Transverse colon (tissue), 3 donors: ENCODE data around the gene SYT12.

Experiments used
- POLR2A ChIP-seq: fragments of 450-650 bp; IDR thresholded peaks from one replicate; pipeline ENCODE4 v1.6.1; 2016; ENCODE audit warnings: antibody characterized with exemption, mild to moderate bottlenecking, moderate library complexity
- TF ChIP-seq, protein P1 (sequence below), 5 experiments: fragments of 200-600 bp in 3 of 5; fragments of 450-650 bp in 2 of 5; sonication (generic) in 3 of 5; IDR thresholded peaks; 1 replicate in 2 of 5; 2 replicates in 3 of 5; pipeline ENCODE4 v1.5.1; 2016 to 2017; ENCODE audit warnings: antibody characterized with exemption in 5 of 5, inconsistent platforms in 3 of 5, mild to moderate bottlenecking in 2 of 5, moderate library complexity in 1 of 5

DNA sequence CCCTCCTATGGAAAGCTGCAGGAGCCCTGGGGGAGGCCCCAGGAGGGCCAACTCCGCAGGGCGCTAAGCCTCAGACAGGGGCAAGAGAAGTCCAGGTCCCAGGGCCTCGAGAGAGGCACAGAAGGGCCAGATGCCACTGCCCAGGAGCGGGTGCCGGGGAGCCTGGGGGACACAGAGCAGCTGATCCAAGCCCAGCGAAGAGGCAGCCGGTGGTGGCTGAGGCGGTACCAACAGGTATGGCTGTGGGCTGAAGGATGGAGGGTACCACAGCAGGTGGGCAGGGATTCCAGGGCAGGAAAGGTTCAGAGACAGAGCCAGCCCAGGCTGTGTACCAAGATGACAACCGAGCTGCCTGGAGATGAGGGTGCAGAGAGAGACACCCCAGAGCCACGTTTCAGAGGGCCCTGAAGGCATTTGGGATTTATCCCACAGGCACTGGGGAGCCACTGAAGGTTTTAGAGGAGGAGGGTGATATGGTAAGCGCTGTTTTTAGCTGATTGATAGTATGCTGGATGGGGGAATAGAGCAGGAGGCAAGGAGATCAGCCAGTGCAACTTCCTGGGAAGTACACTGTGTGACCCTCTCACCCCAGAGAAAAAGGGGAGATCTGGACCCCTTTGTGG, 47.4 kb upstream of the SYT12 start:
- TF ChIP-seq, protein P1, sequence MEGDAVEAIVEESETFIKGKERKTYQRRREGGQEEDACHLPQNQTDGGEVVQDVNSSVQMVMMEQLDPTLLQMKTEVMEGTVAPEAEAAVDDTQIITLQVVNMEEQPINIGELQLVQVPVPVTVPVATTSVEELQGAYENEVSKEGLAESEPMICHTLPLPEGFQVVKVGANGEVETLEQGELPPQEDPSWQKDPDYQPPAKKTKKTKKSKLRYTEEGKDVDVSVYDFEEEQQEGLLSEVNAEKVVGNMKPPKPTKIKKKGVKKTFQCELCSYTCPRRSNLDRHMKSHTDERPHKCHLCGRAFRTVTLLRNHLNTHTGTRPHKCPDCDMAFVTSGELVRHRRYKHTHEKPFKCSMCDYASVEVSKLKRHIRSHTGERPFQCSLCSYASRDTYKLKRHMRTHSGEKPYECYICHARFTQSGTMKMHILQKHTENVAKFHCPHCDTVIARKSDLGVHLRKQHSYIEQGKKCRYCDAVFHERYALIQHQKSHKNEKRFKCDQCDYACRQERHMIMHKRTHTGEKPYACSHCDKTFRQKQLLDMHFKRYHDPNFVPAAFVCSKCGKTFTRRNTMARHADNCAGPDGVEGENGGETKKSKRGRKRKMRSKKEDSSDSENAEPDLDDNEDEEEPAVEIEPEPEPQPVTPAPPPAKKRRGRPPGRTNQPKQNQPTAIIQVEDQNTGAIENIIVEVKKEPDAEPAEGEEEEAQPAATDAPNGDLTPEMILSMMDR (IDR thresholded peaks at IDR 0.05) = no peak
- TF ChIP-seq POLR2A = no peak
